Ishikawa (cell line): ENCODE measurements around the gene LTBP4.

Experiments used
- CEBPB ChIP-seq: IDR thresholded peaks from 2 replicates; pipeline ENCODE4 v1.6.1; 2012
- CREB1 ChIP-seq: IDR thresholded peaks from 2 replicates; pipeline ENCODE4 v1.6.1; 2012; ENCODE audit warnings: low read depth
- EGR1 ChIP-seq: IDR thresholded peaks from 2 replicates; pipeline ENCODE4 v1.6.1; 2012
- EP300 ChIP-seq: IDR thresholded peaks from 2 replicates; pipeline ENCODE4 v1.6.1; 2012; ENCODE audit warnings: borderline replicate concordance
- FOXM1 ChIP-seq: IDR thresholded peaks from 2 replicates; pipeline ENCODE4 v1.6.1; 2012; ENCODE audit warnings: low read depth, borderline replicate concordance
- NFIC ChIP-seq: IDR thresholded peaks from 2 replicates; pipeline ENCODE4 v1.6.1; 2012
- RAD21 ChIP-seq: IDR thresholded peaks from 2 replicates; pipeline ENCODE4 v1.6.1; 2012; ENCODE audit warnings: low read depth
- TAF1 ChIP-seq: IDR thresholded peaks from 2 replicates; pipeline ENCODE4 v1.6.1; 2012; ENCODE audit warnings: low read depth, mild to moderate bottlenecking
- TCF12 ChIP-seq: IDR thresholded peaks from 2 replicates; pipeline ENCODE4 v1.6.1; 2012; ENCODE audit warnings: low read depth
- TEAD4 ChIP-seq: IDR thresholded peaks from 2 replicates; pipeline ENCODE4 v1.6.1; 2012
- YY1 ChIP-seq: IDR thresholded peaks from 2 replicates; pipeline ENCODE4 v1.6.1; 2012; ENCODE audit warnings: low read depth
- ZBTB7A ChIP-seq: IDR thresholded peaks from 2 replicates; pipeline ENCODE4 v1.6.1; 2012; ENCODE audit warnings: low read depth
- TF ChIP-seq, protein P1 (sequence below): IDR thresholded peaks from 2 replicates; pipeline ENCODE4 v1.6.1; 2012
- TF ChIP-seq, protein P2 (sequence below): IDR thresholded peaks from 2 replicates; pipeline ENCODE4 v1.6.1; 2012; ENCODE audit warnings: low read depth, mild to moderate bottlenecking
- TF ChIP-seq, protein P3 (sequence below): IDR thresholded peaks from 2 replicates; pipeline ENCODE4 v1.6.1; 2012

LTBP4 gene

DNA sequence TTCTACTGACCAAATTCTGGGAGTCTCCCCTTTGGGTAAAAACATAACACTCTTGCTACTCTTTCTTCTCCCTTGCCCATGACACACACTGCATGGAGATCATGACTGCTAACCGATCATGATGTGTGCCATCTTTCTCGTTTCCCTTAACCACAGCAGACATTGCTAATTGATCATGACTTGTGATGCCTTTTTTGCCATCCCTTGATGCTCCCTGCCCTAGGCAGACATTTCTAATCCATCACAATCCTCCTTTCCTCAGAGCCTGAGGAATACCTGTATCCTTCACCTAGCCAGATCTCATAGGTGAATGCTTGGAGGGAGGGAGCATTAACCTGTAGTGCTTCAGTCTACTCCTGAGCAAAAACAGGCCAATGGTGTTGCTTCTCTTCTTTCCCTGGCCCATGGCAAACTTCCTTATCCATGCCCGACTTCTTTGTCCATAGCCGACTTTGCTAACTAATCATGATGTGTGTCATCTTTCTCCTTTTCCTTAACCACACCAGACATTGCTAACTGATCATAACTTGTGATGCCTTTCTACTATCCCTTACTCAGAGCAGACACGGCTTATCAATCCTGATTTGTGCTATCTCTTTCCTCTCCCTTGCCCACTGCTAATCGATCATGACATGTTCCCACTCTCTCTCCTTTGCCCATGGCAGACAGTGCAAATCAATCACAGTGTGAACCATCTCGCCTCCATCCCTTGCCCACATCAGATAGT lies 71.6 kb downstream of the LTBP4 start:
- TF ChIP-seq TCF12 (no peak), NFIC (no peak), CREB1 (no peak), EGR1 (no peak)
- TF ChIP-seq, protein P1, sequence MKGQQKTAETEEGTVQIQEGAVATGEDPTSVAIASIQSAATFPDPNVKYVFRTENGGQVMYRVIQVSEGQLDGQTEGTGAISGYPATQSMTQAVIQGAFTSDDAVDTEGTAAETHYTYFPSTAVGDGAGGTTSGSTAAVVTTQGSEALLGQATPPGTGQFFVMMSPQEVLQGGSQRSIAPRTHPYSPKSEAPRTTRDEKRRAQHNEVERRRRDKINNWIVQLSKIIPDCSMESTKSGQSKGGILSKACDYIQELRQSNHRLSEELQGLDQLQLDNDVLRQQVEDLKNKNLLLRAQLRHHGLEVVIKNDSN, result no peak
- TF ChIP-seq, protein P2, sequence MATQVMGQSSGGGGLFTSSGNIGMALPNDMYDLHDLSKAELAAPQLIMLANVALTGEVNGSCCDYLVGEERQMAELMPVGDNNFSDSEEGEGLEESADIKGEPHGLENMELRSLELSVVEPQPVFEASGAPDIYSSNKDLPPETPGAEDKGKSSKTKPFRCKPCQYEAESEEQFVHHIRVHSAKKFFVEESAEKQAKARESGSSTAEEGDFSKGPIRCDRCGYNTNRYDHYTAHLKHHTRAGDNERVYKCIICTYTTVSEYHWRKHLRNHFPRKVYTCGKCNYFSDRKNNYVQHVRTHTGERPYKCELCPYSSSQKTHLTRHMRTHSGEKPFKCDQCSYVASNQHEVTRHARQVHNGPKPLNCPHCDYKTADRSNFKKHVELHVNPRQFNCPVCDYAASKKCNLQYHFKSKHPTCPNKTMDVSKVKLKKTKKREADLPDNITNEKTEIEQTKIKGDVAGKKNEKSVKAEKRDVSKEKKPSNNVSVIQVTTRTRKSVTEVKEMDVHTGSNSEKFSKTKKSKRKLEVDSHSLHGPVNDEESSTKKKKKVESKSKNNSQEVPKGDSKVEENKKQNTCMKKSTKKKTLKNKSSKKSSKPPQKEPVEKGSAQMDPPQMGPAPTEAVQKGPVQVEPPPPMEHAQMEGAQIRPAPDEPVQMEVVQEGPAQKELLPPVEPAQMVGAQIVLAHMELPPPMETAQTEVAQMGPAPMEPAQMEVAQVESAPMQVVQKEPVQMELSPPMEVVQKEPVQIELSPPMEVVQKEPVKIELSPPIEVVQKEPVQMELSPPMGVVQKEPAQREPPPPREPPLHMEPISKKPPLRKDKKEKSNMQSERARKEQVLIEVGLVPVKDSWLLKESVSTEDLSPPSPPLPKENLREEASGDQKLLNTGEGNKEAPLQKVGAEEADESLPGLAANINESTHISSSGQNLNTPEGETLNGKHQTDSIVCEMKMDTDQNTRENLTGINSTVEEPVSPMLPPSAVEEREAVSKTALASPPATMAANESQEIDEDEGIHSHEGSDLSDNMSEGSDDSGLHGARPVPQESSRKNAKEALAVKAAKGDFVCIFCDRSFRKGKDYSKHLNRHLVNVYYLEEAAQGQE, result no peak

DNA sequence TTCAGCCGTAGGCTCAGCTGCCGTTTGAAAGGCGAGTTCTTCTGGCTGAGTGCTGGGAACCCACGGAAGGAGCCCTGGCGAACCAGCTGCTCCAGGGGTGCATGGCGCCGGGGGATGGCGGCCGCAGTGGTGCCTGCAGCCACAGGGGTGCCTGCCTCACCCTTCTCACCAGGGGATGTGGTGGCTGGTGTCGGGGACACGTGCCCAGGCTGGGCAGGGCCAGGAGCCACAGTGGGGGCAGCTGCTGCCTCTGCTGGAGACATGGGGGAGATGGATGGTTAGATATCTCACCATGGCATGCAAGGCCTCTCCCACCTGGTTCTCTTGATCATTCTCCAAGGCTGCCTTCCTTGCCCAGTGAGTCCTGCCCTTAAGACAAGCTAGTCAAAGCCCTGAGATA lies 72.2 kb downstream of the LTBP4 start:
- TF ChIP-seq EGR1 (no peak), YY1 (no peak), TCF12 (no peak), CREB1 (no peak), NFIC (no peak), TEAD4 (no peak), RAD21 (no peak), CEBPB (no peak), FOXM1 (no peak), TAF1 (no peak), EP300 (no peak), ZBTB7A (no peak)
- TF ChIP-seq, protein P3, sequence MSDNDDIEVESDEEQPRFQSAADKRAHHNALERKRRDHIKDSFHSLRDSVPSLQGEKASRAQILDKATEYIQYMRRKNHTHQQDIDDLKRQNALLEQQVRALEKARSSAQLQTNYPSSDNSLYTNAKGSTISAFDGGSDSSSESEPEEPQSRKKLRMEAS, result no peak
- TF ChIP-seq, protein P1, result no peak
- TF ChIP-seq, protein P2, result no peak

DNA sequence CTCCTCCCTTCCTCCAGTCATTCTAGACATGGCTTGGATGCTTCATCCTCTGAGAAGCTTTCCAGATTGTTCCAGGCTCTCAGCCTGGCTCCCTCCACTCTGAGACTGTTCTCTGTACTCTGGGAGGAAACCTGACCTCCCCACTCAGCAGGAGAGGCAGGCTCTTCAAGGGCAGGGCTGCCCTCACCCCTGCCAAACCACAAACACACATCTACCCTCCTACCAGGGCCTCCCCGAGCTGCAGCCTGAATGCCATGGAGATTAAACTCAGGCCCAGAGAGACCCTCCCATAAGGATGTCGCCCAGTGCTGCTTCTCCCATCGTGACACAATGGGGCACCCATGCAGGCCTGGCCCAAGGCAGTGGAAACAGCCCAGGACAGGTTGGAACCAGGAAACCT lies 73.1 kb downstream of the LTBP4 start:
- TF ChIP-seq, protein P2, result no peak
- TF ChIP-seq TCF12, result peak; percentile 25; the same call in 1 of the 2 replicates
- no peak for TF ChIP-seq CREB1

DNA sequence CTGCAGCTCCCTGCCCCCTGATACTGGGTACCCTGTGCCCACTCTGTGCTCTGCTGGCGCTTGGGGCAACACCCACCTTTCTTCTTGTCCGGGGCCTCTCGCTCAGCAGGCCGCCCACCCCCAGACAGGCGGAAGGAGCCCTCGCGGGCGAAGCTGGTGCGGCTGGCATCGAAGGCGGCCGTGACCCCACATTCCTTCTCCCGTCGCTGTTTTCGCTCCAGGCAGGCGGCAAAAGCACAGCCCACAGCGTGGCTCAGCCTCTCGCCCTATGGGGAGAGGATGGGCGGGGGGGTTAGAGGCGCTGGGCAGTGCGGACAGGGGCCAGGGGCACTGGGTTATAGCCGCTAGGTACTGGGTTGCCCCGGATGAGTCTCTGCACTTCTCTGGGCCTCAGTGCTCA lies 76.0 kb downstream of the LTBP4 start:
- TF ChIP-seq RAD21, result no peak
- TF ChIP-seq TCF12, result no peak
- TF ChIP-seq FOXM1, result no peak
- no peak for TF ChIP-seq YY1
- no peak for TF ChIP-seq ZBTB7A
- TF ChIP-seq EGR1, result no peak
- no peak for TF ChIP-seq CREB1
- TF ChIP-seq TEAD4, result no peak
- no peak for TF ChIP-seq NFIC
- TF ChIP-seq, protein P1, result no peak
- no peak for TF ChIP-seq CEBPB
